ENCODE results near the gene ARHGEF19. TPM values are rescaled to one million over a fixed set of nuclear protein-coding genes. Genes with fewer than 3 reads are reported as not detected.
A peak's percentile ranks its signal among the peaks of the same experiment; 100 is the strongest.

Gene ARHGEF19
- polyA plus RNA-seq, 1 experiment = 6.7 TPM

DNA sequence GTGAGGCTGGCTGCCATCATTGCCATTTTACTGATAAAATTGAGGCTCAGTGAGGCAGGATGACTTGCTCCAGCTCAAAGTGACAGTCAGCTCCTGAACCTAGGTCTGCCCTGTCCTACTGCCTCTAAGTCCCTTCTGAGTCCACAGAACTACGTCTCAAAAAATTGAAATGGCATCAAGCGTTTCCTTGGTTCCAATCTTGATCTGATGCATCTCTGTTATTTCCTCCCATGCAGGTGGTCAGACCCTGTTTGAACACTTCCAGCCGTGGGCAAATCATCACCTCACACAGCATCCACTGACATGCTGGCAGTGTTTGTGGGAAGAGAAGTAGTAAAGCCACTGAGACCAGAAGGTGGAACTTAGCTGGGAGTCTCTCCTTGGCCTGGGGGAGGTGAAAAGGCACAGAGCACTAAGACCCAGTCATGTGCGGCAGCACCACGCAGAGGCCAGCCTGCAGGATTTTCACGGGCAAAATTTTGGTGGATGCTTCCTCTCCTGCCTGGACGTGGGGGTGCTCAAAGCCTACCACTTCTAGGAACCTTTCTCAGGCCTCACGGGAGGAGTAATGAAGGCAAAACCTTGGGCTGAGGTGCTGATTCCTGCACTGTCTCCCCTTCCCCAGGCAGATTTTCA, 32.3 kb upstream of the ARHGEF19 start:
- Histone ChIP-seq H3K27me3 (ENCODE audit: control insufficient read depth, insufficient read depth, low read length) (no peaks in the 10 kb centered on the region), H3K27ac (ENCODE audit: low read depth, low read length) (no peak overlapping the region), H3K9me3 (ENCODE audit: control insufficient read depth, insufficient read depth, low read length) (no peaks in the 10 kb centered on the region), H3K4me3 (ENCODE audit: low read depth, low read length) (no peak overlapping the region)
- ChIA-PET POLR2A (interaction anchor here (0.7 kb wide), 1 partner anchor 38 kb away, joined by 3 read pairs; no protein-coding TSS in a partner anchor), CTCF (interaction anchor here (0.5 to 3.6 kb wide), 18 partner anchors 10 to 172 kb away, joined by 3 to 19 read pairs (median 4); partner anchors contain the start of gene FBXO42)
- TF ChIP-seq, protein P1, sequence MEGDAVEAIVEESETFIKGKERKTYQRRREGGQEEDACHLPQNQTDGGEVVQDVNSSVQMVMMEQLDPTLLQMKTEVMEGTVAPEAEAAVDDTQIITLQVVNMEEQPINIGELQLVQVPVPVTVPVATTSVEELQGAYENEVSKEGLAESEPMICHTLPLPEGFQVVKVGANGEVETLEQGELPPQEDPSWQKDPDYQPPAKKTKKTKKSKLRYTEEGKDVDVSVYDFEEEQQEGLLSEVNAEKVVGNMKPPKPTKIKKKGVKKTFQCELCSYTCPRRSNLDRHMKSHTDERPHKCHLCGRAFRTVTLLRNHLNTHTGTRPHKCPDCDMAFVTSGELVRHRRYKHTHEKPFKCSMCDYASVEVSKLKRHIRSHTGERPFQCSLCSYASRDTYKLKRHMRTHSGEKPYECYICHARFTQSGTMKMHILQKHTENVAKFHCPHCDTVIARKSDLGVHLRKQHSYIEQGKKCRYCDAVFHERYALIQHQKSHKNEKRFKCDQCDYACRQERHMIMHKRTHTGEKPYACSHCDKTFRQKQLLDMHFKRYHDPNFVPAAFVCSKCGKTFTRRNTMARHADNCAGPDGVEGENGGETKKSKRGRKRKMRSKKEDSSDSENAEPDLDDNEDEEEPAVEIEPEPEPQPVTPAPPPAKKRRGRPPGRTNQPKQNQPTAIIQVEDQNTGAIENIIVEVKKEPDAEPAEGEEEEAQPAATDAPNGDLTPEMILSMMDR (IDR thresholded peaks at IDR 0.05; ENCODE audit: low read depth, low read length) = no peak
- no peak for DNase-seq (ENCODE audit: low read depth, low spot score)

DNA sequence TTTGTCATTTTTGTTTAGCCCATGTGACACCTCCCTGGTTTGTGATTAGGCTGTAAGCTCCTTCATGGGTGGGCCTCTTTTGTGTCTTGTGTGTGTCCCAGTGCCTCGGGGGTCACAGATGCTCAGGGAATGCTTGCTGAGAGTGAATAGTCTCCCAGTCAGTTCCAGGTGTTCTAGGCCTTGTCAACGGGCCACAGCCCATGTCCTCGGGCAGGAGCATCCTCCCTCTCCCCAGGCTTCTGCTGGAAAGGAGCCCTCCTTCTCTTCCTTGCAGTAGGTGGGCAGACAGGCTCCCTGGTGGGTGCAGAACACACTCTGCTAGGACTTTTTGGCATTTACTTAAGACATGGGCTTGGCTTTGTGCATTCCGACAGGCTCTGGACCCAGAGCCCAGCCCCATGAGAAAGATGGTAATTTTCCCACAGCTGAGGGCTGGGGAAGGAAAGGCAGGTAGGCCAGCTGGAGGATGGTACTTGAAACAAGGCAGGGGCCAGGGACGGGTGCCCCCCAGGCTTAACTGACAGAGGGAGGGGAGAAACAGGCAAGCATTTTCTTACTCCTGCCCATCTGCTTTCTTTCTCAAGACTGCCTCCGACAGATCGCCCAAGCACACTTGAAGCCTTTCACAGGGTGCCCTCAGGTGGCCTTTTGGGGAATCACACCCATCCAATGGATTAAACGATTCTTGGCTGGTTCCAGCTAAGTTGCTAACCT, 31.6 kb upstream of the ARHGEF19 start:
- ChIA-PET CTCF (interaction anchor here (0.5 to 3.6 kb wide), 17 partner anchors 9 to 171 kb away, joined by 3 to 19 read pairs (median 4); no protein-coding TSS in a partner anchor), POLR2A (interaction anchor here (0.5 to 0.7 kb wide), 5 partner anchors 37 to 157 kb away, joined by 3 to 7 read pairs (median 4); no protein-coding TSS in a partner anchor)
- Histone ChIP-seq H3K4me3 (ENCODE audit: low read depth, low read length) (no peak overlapping the region), H3K9me3 (ENCODE audit: control insufficient read depth, insufficient read depth, low read length) (no peaks in the 10 kb centered on the region), H3K27me3 (ENCODE audit: control insufficient read depth, insufficient read depth, low read length) (no peaks in the 10 kb centered on the region), H3K27ac (ENCODE audit: low read depth, low read length) (no peak overlapping the region)
- peak; percentile 58 for DNase-seq (ENCODE audit: low read depth, low spot score)
- TF ChIP-seq, protein P1 (IDR thresholded peaks at IDR 0.05; ENCODE audit: low read depth, low read length) = peak; percentile 90

DNA sequence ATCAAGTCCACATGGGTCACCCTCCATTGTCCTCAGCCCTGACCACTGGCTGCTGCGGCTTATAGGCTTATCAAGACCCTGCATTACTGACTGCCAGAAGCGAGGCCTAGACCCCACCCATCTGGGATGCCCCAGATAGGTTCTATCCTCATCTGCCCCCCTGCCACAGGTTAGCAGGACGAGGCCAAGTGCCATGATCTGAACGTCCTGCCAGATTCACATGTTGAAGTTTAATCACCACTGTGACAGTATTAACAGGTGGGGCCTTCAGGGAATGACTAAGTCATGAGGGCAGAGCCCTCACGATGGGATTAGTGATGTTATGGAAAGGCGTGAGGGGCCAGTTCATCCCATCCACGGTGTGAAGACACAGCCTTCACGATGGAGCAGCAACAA, 30.8 kb upstream of the ARHGEF19 start:
- no peak for DNase-seq (ENCODE audit: low read depth, low spot score)
- TF ChIP-seq, protein P1 (IDR thresholded peaks at IDR 0.05; ENCODE audit: low read depth, low read length) = no peak
- no peaks in the 10 kb centered on the region for H3K27me3 ChIP-seq (ENCODE audit: control insufficient read depth, insufficient read depth, low read length)
- H3K9me3 ChIP-seq (ENCODE audit: control insufficient read depth, insufficient read depth, low read length) = no peaks in the 10 kb centered on the region
- ChIA-PET CTCF (interaction anchor here (0.6 to 3.6 kb wide), 6 partner anchors 17 to 165 kb away, joined by 3 to 19 read pairs (median 9); no protein-coding TSS in a partner anchor), POLR2A (interaction anchor here (0.5 to 0.6 kb wide), 5 partner anchors 105 to 218 kb away, joined by 3 to 7 read pairs (median 5); no protein-coding TSS in a partner anchor)
- H3K27ac ChIP-seq (ENCODE audit: low read depth, low read length) = no peak overlapping the region
- H3K4me3 ChIP-seq (ENCODE audit: low read depth, low read length) = no peak overlapping the region

DNA sequence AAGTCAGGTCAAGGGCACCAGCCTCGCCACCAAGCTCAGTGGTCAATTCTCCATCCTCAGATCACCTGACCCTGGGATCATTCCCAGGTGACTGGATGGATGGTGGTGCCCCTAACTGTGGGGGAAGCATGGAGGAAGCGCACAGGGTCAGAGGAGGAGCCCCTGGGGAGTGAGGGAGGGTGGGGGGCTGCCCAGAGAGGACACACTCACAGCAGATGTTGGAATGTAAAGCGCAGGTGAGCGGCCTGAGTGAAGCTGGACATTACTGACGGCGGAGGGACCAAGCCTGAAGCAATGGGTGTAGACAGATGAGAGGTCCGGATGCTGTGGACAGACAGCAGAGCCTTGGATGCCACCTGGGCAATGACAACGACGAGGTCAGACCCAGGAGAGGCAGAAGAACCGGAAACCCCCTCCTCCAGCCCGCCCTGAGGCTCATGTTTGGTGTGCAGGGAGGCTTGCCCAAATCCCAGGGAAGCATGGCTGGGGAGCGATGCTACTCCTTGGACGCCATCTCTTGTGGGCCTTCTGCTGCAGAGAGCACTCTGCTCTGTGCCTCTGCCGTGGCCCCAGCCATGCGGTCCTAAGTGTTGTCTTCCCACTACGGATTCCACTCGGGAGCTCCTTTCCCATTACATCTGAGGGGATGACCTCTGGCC, 30.2 kb upstream of the ARHGEF19 start:
- DNase-seq (ENCODE audit: low read depth, low spot score) = no peak
- POLR2A ChIA-PET = interaction anchor here (0.6 kb wide), 1 partner anchor 218 kb away, joined by 6 read pairs; no protein-coding TSS in a partner anchor
- H3K27ac ChIP-seq (ENCODE audit: low read depth, low read length) = no peak overlapping the region
- CTCF ChIA-PET = interaction anchor here (0.5 to 3.6 kb wide), 3 partner anchors 88 to 161 kb away, joined by 5 to 19 read pairs (median 6); no protein-coding TSS in a partner anchor
- H3K4me3 ChIP-seq (ENCODE audit: low read depth, low read length) = no peak overlapping the region
- H3K9me3 ChIP-seq (ENCODE audit: control insufficient read depth, insufficient read depth, low read length) = no peaks in the 10 kb centered on the region
- TF ChIP-seq, protein P1 (IDR thresholded peaks at IDR 0.05; ENCODE audit: low read depth, low read length) = no peak
- no peaks in the 10 kb centered on the region for H3K27me3 ChIP-seq (ENCODE audit: control insufficient read depth, insufficient read depth, low read length)
